Cardiac fibroblast (primary cell): Measurements from ENCODE around the gene CDH23.
"Not testable (repeated sequence)": the region's sequence is repeated elsewhere in the genome, so short reads cannot be mapped to it uniquely, and the experiment has no call there.

Source experiments
- DNase-seq, 2 donors: peaks; one replicate each; pipeline versions ENCODE4 v3.0.0 to v3.0.0-alpha.2; 2010; ENCODE audit warnings: low read depth in 2 of 2
- H3K4me3 ChIP-seq, 2 donors: replicated peaks in 1 of 2; 1 replicate in 1 of 2; 2 replicates in 1 of 2; pipeline ENCODE4 v1.5.1; 2011; ENCODE audit warnings: low read depth in 2 of 2, low read length in 2 of 2, mild to moderate bottlenecking in 2 of 2, moderate library complexity in 1 of 2
- CTCF ChIP-seq: IDR thresholded peaks from one replicate; pipeline ENCODE4 v1.5.1; 2011; ENCODE audit warnings: low read depth, mild to moderate bottlenecking, low read length, inconsistent platforms

The CDH23 gene

GRCh38 chr10:71353639-71354038 lies 43.1 kb upstream of the CDH23 start:
- TF ChIP-seq CTCF, result no peak
- DNase-seq, result no peak
- no peak overlapping the region for H3K4me3 ChIP-seq

GRCh38 chr10:71354776-71355175 lies 41.9 kb upstream of the CDH23 start:
- peak in 1 of 2 donors; percentile 24 for DNase-seq
- no peak for TF ChIP-seq CTCF
- H3K4me3 ChIP-seq, result no peak overlapping the region

GRCh38 chr10:71355886-71356285 lies 40.8 kb upstream of the CDH23 start:
- no peak overlapping the region for H3K4me3 ChIP-seq
- DNase-seq, result no peak
- TF ChIP-seq CTCF, result no peak

- TF ChIP-seq CTCF, result no peak
- peak in 1 of 2 donors; percentile 29 for DNase-seq
- H3K4me3 ChIP-seq, result no peak overlapping the region
Measured at GRCh38 chr10:71357792-71358265, 38.9 kb upstream of the CDH23 start.

- TF ChIP-seq CTCF, result no peak
- DNase-seq, result no peak
- H3K4me3 ChIP-seq, result no peak overlapping the region
Measured at GRCh38 chr10:71358277-71358676, 38.4 kb upstream of the CDH23 start.

GRCh38 chr10:71358906-71359305 lies 37.8 kb upstream of the CDH23 start:
- DNase-seq, H3K4me3 ChIP-seq: not testable (repeated sequence)

- no peak for TF ChIP-seq CTCF
- DNase-seq, result peak in 1 of 2 donors; percentile 63
- H3K4me3 ChIP-seq, result no peak overlapping the region
Measured at GRCh38 chr10:71359364-71360046, 37.2 kb upstream of the CDH23 start.
